ENCODE results near the gene TRABD2B. TPM values are rescaled to one million over a fixed set of nuclear protein-coding genes. Genes with fewer than 3 reads are reported as not detected.

The TRABD2B gene
- total and polyA plus RNA-seq, 2 donors (not counting 1 experiment from before 2014, with no cell fraction given), result under 0.01 TPM; not detected in 1

DNA sequence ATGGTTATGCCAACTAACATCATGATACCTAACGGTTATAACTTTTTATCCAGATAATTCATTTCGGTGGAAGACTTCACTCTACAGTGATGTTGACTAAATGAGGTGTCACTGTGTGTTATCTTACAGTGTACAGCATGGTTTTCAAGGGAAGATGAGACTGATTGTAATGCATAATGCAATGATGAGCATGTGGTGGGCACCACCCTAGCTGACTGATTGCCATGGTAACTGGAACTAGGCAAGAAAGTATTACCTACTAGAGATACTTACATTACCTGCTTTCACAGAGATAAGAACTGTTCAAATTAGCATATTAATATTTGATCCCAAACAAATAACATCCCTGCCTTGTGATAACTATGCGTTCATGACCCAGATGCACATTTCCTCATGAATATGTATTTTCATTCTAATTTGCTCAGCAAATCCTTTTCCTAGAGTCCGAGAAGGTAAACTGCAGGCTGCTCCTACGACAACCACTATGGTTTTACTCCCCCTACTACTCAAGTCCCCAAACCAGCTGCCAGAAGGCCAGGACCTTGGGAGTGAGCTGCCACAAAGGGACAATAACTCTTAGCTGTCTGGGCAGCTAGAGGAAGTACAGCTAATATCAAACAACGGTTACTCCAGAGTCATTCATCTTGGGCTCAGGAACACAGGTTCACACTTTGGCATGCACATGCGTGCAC, 29.2 kb downstream of the TRABD2B start:
- Histone ChIP-seq H3K36me3 (ENCODE audit: control insufficient read depth, insufficient read depth, low read length) (no peaks in the 10 kb centered on the region), H3K9me3 (ENCODE audit: control insufficient read depth, insufficient read depth, low read depth, low read length) (no peaks in the 10 kb centered on the region), H3K4me2 (ENCODE audit: extremely low read depth, insufficient read depth, low read length) (no peak overlapping the region), H2AFZ (ENCODE audit: low read length) (no peak overlapping the region), H3K27me3 (ENCODE audit: control insufficient read depth, insufficient read depth, low read length) (no peaks in the 10 kb centered on the region), H3K9ac (ENCODE audit: insufficient read depth, low read length) (no peak overlapping the region), H3K4me3 (replicated peaks in 1 of 4; ENCODE audit: control extremely low read depth in 1 of 4, insufficient read depth in 1 of 4, low read depth in 3 of 4, low read length in 4 of 4) (no peak overlapping the region), H3K79me2 (ENCODE audit: control insufficient read depth, insufficient read depth, low read length) (no peaks in the 10 kb centered on the region), H3K4me1 (ENCODE audit: control insufficient read depth, extremely low read depth, insufficient read depth, low read length) (no peaks in the 10 kb centered on the region), H3K27ac (ENCODE audit: insufficient read depth, low read length) (no peak overlapping the region), H4K20me1 (ENCODE audit: control insufficient read depth, extremely low read depth, insufficient read depth, low read length) (no peaks in the 10 kb centered on the region)
- TF ChIP-seq, protein P1, sequence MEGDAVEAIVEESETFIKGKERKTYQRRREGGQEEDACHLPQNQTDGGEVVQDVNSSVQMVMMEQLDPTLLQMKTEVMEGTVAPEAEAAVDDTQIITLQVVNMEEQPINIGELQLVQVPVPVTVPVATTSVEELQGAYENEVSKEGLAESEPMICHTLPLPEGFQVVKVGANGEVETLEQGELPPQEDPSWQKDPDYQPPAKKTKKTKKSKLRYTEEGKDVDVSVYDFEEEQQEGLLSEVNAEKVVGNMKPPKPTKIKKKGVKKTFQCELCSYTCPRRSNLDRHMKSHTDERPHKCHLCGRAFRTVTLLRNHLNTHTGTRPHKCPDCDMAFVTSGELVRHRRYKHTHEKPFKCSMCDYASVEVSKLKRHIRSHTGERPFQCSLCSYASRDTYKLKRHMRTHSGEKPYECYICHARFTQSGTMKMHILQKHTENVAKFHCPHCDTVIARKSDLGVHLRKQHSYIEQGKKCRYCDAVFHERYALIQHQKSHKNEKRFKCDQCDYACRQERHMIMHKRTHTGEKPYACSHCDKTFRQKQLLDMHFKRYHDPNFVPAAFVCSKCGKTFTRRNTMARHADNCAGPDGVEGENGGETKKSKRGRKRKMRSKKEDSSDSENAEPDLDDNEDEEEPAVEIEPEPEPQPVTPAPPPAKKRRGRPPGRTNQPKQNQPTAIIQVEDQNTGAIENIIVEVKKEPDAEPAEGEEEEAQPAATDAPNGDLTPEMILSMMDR (conservative IDR thresholded peaks at IDR 0.05 in 1 of 2, IDR thresholded peaks at IDR 0.05 in 1 of 2; ENCODE audit: low read depth in 1 of 2, low read length in 2 of 2), result no peak
- TF ChIP-seq EZH2 (IDR thresholded peaks at IDR 0.05; ENCODE audit: low read length, missing control alignments), result no peak
- no peak for DNase-seq (ENCODE audit: low read depth in 2 of 2)

DNA sequence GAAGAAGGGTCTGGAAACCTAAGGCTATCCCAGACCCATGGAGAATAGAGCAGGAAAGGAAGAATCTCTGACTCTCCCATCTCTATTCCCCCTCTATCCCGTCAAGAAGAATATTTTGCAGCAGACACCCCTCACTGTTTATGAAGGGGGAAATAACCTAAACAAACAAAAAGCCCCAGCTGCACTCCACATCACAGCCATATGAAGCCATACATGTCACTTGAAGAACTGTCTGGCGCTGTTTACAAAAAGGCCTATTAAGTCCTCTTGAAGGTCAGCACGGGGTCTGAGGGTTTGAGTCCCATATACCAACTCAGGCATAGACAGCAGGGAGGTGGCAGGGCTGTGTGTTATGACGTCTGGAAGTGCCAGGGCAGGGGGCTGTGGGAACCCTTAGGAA, 31.4 kb downstream of the TRABD2B start:
- no peak for DNase-seq (ENCODE audit: low read depth in 2 of 2)
- TF ChIP-seq, protein P1 (conservative IDR thresholded peaks at IDR 0.05 in 1 of 2, IDR thresholded peaks at IDR 0.05 in 1 of 2; ENCODE audit: low read depth in 1 of 2, low read length in 2 of 2), result no peak
- TF ChIP-seq EZH2 (IDR thresholded peaks at IDR 0.05; ENCODE audit: low read length, missing control alignments), result no peak

DNA sequence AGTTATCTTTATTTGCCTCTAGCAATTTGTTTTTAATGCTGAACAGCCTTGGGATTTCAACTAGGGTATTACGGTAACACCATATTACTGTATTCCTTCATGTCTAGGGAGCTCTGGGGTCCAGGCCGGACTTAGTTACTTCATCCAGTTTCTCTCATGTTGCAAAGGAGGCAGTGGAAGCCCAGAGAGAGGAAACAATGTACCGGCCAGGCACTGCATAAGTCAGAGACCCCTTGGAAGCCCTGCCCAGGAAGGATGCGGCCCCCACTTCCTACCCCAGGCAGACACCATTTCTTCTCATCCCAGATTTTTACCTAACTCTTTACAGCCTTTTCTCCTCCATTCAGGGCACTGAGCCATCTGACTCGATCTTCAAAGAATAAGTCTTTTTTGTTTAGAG, 32.5 kb downstream of the TRABD2B start:
- no peaks in the 10 kb centered on the region for H3K79me2 ChIP-seq (ENCODE audit: control insufficient read depth, insufficient read depth, low read length)
- no peak for TF ChIP-seq EZH2 (IDR thresholded peaks at IDR 0.05; ENCODE audit: low read length, missing control alignments)
- TF ChIP-seq, protein P1 (conservative IDR thresholded peaks at IDR 0.05 in 1 of 2, IDR thresholded peaks at IDR 0.05 in 1 of 2; ENCODE audit: low read depth in 1 of 2, low read length in 2 of 2), result no peak
- H3K4me3 ChIP-seq (replicated peaks in 1 of 4; ENCODE audit: control extremely low read depth in 1 of 4, insufficient read depth in 1 of 4, low read depth in 3 of 4, low read length in 4 of 4), result no peak overlapping the region
- H3K4me1 ChIP-seq (ENCODE audit: control insufficient read depth, extremely low read depth, insufficient read depth, low read length), result no peaks in the 10 kb centered on the region
- H3K36me3 ChIP-seq (ENCODE audit: control insufficient read depth, insufficient read depth, low read length), result no peaks in the 10 kb centered on the region
- H3K27ac ChIP-seq (ENCODE audit: insufficient read depth, low read length), result no peak overlapping the region
- no peak overlapping the region for H3K9ac ChIP-seq (ENCODE audit: insufficient read depth, low read length)
- no peaks in the 10 kb centered on the region for H3K27me3 ChIP-seq (ENCODE audit: control insufficient read depth, insufficient read depth, low read length)
- no peak overlapping the region for H3K4me2 ChIP-seq (ENCODE audit: extremely low read depth, insufficient read depth, low read length)
- H4K20me1 ChIP-seq (ENCODE audit: control insufficient read depth, extremely low read depth, insufficient read depth, low read length), result no peaks in the 10 kb centered on the region
- H3K9me3 ChIP-seq (ENCODE audit: control insufficient read depth, insufficient read depth, low read depth, low read length), result no peaks in the 10 kb centered on the region
- H2AFZ ChIP-seq (ENCODE audit: low read length), result no peak overlapping the region
- DNase-seq (ENCODE audit: low read depth in 2 of 2), result no peak

More for the DNA sequence above, 31.4 kb downstream of the TRABD2B start:
- no peaks in the 10 kb centered on the region for H3K79me2 ChIP-seq (ENCODE audit: control insufficient read depth, insufficient read depth, low read length)
- no peaks in the 10 kb centered on the region for H3K4me1 ChIP-seq (ENCODE audit: control insufficient read depth, extremely low read depth, insufficient read depth, low read length)
- no peaks in the 10 kb centered on the region for H3K36me3 ChIP-seq (ENCODE audit: control insufficient read depth, insufficient read depth, low read length)
- H3K4me3 ChIP-seq (replicated peaks in 1 of 4; ENCODE audit: control extremely low read depth in 1 of 4, insufficient read depth in 1 of 4, low read depth in 3 of 4, low read length in 4 of 4), result no peak overlapping the region
- H2AFZ ChIP-seq (ENCODE audit: low read length), result no peak overlapping the region
- H3K9me3 ChIP-seq (ENCODE audit: control insufficient read depth, insufficient read depth, low read depth, low read length), result no peaks in the 10 kb centered on the region
- H4K20me1 ChIP-seq (ENCODE audit: control insufficient read depth, extremely low read depth, insufficient read depth, low read length), result no peaks in the 10 kb centered on the region
- H3K27me3 ChIP-seq (ENCODE audit: control insufficient read depth, insufficient read depth, low read length), result no peaks in the 10 kb centered on the region
- no peak overlapping the region for H3K9ac ChIP-seq (ENCODE audit: insufficient read depth, low read length)
- H3K27ac ChIP-seq (ENCODE audit: insufficient read depth, low read length), result no peak overlapping the region
- H3K4me2 ChIP-seq (ENCODE audit: extremely low read depth, insufficient read depth, low read length), result no peak overlapping the region
